ENCODE results near the gene DUSP15. TPM values are rescaled to one million over a fixed set of nuclear protein-coding genes. Genes with fewer than 3 reads are reported as not detected.
A peak's percentile ranks its signal among the peaks of the same experiment; 100 is the strongest.

Gene DUSP15
- total and polyA plus RNA-seq, 9 donors, result 2.5 to 17.0 (median 6.9) TPM

DNA sequence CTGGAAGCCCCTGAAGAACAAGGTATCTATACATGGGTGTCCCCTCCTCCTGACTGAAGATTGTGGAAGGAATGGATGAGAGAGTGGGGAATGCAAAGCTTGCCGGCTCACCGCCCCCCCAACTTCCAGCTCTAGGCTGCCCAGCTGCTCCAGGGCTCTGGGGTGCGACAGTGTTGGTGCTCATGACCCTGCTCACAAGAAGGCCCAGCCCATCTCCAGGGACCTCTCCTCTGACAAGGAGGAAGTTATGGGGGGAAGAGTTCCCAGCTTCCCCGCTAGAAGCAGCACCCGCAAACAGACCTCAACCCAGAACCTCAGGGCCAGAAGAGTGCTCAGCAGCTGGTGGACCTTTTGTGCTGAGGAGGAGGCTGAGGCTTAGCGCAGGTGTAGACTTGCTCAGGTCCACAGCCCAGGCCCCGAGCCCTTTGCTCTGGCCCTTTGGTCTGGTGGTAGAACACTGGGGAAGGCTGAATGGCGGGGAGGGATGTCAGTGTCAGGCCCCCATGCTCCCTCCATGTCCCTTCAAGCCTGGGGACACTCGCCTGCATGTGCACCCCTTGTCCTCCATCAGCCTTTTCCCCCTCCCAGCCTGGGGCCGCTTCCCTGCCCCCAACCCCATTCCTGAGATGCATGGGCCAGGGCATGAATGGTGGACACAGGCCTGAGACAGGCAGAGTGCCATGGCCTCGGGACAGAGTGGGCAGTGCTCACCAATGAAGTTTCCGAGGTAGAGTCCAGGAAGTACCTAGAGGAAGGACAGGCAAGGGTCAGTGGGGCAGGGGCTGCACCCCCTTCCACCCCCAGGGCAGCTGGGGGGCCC lies 1.3 kb downstream of the DUSP15 start:
- H3K27ac ChIP-seq, result no peak overlapping the region

GRCh38 chr20:31866221-31866620 lies 4.1 kb downstream of the DUSP15 start:
- 63 to 70% (median 66%) methylated on average over 3 of the region's 3 CpGs for WGBS, 3 donors

More for the DNA sequence above, 1.3 kb downstream of the DUSP15 start:
- DNase-seq, result no peak
- no peak for TF ChIP-seq POLR2A (IDR thresholded peaks at IDR 0.05)
- TF ChIP-seq EP300 (IDR thresholded peaks at IDR 0.05), result no peak
- TF ChIP-seq, protein P1, sequence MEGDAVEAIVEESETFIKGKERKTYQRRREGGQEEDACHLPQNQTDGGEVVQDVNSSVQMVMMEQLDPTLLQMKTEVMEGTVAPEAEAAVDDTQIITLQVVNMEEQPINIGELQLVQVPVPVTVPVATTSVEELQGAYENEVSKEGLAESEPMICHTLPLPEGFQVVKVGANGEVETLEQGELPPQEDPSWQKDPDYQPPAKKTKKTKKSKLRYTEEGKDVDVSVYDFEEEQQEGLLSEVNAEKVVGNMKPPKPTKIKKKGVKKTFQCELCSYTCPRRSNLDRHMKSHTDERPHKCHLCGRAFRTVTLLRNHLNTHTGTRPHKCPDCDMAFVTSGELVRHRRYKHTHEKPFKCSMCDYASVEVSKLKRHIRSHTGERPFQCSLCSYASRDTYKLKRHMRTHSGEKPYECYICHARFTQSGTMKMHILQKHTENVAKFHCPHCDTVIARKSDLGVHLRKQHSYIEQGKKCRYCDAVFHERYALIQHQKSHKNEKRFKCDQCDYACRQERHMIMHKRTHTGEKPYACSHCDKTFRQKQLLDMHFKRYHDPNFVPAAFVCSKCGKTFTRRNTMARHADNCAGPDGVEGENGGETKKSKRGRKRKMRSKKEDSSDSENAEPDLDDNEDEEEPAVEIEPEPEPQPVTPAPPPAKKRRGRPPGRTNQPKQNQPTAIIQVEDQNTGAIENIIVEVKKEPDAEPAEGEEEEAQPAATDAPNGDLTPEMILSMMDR (IDR thresholded peaks at IDR 0.05), result no peak
- 78 to 87% (median 83%) methylated on average over 10 to 12 of the region's 12 CpGs for WGBS, 3 donors
- H3K36me3 ChIP-seq, result no peaks in the 10 kb centered on the region
- H3K4me3 ChIP-seq, result no peak overlapping the region
- no peaks in the 10 kb centered on the region for H3K4me1 ChIP-seq (ENCODE audit: insufficient read depth)
- H3K9me3 ChIP-seq, result no peaks in the 10 kb centered on the region
- intact Hi-C loops (cut with DNase I), result no loop called here
- no peaks in the 10 kb centered on the region for H3K27me3 ChIP-seq

DNA sequence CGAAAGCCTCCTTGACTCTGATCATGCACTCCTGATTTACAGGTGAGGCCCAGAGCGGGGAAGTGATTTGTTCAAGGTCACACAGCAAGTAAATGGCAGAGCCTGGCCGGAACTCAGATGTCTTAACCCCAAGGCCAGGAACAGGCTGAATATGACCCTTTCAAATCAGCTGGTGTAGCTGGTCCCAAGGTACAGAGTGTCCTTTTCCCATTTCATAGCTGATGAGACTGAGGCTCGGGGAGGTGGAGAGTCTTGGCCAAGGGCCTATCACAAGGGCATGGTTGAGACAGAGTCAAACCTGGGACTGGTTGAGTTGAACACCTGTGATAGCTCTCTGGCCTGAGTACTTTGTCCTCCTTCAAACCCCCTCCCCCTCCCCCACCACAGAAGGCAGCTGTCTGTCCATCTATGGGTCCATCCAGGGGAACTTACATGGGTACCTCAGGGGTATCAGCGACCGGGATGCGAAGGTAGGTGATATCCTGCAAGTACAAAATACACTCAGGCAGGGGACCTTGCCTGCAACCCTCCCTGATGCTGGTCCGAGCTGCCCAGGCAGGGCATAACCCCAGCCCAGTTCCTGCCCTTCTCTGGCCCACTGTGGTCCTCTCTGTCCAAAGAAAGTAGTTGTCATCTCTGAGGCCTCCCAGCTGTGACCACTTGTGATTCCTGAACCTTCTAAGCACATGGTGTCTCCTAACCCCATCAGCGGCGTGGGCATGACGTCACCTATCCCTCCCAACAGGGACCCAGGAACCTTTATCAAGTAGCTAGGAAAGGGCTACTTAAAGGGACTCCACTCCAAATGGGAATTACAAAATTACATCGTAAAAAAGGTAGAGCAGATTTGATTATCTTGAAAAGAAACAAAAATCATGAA lies 5.6 kb downstream of the DUSP15 start:
- no peaks in the 10 kb centered on the region for H3K36me3 ChIP-seq
- peaks cover 3% of the 10 kb centered on the region for H3K4me1 ChIP-seq (ENCODE audit: insufficient read depth)
- WGBS, 3 donors, result 67 to 90% (median 71%) methylated on average over 12 of the region's 12 CpGs
- TF ChIP-seq EP300 (IDR thresholded peaks at IDR 0.05), result no peak
- TF ChIP-seq, protein P1 (IDR thresholded peaks at IDR 0.05), result no peak
- TF ChIP-seq POLR2A (IDR thresholded peaks at IDR 0.05), result no peak
- no peaks in the 10 kb centered on the region for H3K9me3 ChIP-seq
- no peak for DNase-seq
- intact Hi-C loops (cut with DNase I), result no loop called here
- H3K27me3 ChIP-seq, result no peaks in the 10 kb centered on the region
- peak overlapping the region in 1 of 2 donors; percentile 45 for H3K27ac ChIP-seq
- no peak overlapping the region for H3K4me3 ChIP-seq

More at GRCh38 chr20:31866221-31866620, 4.1 kb downstream of the DUSP15 start:
- H3K27me3 ChIP-seq, result no peaks in the 10 kb centered on the region
- no peaks in the 10 kb centered on the region for H3K4me1 ChIP-seq (ENCODE audit: insufficient read depth)
- intact Hi-C loops (cut with DNase I), result no loop called here
- no peak for DNase-seq
- no peak for TF ChIP-seq POLR2A (IDR thresholded peaks at IDR 0.05)
- TF ChIP-seq EP300 (IDR thresholded peaks at IDR 0.05), result no peak
- TF ChIP-seq, protein P1 (IDR thresholded peaks at IDR 0.05), result no peak
- H3K27ac ChIP-seq, result peak overlapping the region in 1 of 2 donors; percentile 3
- no peak overlapping the region for H3K4me3 ChIP-seq
- no peaks in the 10 kb centered on the region for H3K36me3 ChIP-seq
- no peaks in the 10 kb centered on the region for H3K9me3 ChIP-seq

DNA sequence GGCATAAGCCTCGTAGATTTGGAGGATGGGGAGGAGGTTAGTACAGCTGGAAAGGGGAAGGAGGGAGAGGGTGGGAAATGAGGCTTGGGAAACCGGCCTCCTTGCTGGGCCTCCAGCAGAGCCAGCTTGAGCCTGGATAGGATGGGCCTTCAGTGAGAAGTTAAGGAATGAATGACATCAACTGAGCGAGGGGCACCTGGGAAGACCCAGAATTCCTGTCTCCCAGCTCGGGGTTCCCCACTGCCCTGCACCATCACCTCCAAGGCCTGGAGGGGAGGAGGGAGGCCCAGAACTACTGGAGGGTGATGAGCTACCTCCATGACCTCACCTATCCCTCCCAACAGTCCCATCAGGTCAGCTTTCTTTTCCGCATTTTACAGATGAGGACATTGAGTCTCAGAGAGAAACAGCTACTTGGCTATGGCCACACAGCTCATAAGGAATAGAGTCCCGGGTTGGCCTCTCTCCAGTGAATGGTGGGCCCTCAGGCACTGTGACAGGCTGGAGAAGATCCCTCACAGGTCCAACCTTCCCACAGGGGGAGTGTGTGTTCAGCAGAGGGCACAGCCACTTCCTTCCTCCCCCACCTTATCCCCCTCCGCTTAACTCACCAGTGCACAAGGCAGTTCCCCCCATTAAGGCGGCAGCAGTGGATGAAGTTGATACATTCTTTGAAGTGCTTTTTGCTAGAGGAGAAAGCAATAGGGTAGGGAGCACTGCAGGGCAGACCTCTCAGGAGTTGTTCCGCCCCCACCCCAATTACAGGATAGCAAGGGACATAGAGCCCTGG lies 6.8 kb downstream of the DUSP15 start:
- H3K4me1 ChIP-seq (ENCODE audit: insufficient read depth), result peaks cover 3% of the 10 kb centered on the region
- 89 to 94% (median 94%) methylated on average over 9 of the region's 9 CpGs for WGBS, 3 donors
- no peak for TF ChIP-seq POLR2A (IDR thresholded peaks at IDR 0.05)
- no peaks in the 10 kb centered on the region for H3K27me3 ChIP-seq
- H3K27ac ChIP-seq, result no peak overlapping the region
- H3K9me3 ChIP-seq, result no peaks in the 10 kb centered on the region
- peak in 2 of 5 donors; percentile 12 to 16 for DNase-seq
- no peaks in the 10 kb centered on the region for H3K36me3 ChIP-seq
- no peak overlapping the region for H3K4me3 ChIP-seq
- intact Hi-C loops (cut with DNase I), result no loop called here

Data from ovary (tissue), 9 donors.